ENCODE results near the gene UMPS.
"Not testable (repeated sequence)": the region's sequence is repeated elsewhere in the genome, so short reads cannot be mapped to it uniquely, and the experiment has no call there.

UMPS gene

DNA sequence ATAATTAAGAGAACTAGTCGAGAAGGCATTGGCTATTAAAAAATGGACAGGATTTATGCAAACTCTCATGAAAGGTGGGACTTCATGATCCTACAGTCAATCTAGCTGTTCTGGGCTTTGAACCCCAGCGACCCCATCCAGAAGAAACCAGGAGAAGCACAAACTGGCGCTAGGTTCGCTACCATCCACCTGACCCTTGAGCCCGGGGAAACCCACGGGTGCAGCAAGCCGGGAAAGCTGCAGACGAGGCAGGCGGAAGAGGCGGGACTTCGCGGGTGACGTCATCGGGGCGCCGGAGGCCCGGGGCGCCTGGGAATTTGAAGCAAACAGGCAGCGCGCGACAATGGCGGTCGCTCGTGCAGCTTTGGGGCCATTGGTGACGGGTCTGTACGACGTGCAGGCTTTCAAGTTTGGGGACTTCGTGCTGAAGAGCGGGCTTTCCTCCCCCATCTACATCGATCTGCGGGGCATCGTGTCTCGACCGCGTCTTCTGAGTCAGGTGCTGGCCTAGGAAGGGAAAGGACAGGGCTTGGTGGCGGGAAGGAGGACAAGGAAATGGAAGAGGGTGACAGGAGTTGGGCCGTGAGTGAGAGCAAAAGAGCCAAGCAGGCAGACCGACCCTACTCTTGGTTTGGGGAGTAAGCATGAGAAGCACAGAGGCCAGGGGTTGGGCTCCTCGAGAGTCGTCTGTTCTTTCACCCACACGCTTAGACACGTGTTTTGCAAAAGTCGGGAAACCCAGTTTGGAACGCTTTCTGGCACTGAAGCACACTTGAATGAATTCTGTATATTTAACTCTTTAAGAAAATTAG lies at the start of gene UMPS:
Gene UMPS (plus strand): TSS at position 324 of the 812 bp plus-strand sequence. CDS start 20 bp downstream, at position 344.
- DNase-seq (ENCODE audit: low spot score), result peak; percentile 92

DNA sequence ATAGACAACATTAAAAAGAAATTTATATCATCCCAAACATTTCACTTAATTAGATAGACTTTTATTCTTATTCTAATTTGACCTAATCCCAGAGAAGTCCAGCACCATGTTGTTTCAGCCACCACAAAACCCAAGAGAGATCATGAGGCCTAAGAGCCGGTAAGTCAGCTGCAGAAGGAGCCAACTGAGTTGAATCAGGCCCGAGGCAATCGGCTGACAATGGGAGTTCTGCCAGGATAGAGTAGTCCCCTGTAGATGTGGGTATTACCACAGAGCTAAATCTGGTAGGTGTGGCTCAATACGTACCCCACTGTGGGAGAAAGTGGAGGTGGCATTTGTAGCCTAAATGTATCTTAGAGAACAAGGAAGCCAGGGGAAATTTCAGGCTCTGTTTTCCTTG lies 49.7 kb upstream of the UMPS start:
- DNase-seq (ENCODE audit: low spot score), result no peak

DNA sequence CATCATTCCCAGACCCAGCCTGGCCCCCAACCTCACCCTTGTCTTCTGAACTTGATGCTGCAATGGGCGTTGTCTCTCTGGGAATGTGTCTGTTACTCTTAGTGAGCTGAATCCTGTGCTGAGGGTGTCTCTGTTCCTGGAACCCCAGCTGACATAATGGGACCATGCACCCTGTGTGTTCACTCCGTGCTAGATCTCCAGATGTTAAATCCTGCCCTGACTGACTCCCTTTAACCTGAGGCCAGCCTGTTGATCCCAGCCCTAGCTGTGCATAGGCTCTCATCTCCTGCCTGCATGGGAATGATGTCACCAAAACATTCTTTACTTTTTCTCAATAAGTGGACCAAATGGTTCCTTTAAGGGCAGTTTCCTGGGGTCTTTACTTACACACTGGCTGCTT lies 48.0 kb upstream of the UMPS start:
- no peak for DNase-seq (ENCODE audit: low spot score)

DNA sequence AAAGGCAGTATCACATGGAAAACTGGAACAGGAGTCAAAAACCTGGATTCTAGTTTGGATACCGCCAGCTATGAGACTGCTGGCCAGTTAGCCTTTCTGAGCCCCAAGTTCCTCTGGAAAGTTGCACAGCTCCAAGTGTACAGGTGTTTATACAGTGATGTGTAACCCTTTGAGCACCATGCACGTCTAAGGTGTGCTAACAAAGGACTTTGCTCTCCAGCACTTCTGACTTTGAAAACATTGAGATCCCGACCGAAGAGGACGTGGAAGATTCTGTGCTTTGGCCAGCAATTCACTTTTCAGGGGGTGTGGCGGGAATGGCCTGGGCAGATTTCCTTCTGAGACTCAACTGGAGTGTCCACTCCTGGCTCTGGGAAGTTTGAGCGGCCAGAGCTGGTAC lies 45.8 kb upstream of the UMPS start:
- DNase-seq (ENCODE audit: low spot score), result no peak

DNA sequence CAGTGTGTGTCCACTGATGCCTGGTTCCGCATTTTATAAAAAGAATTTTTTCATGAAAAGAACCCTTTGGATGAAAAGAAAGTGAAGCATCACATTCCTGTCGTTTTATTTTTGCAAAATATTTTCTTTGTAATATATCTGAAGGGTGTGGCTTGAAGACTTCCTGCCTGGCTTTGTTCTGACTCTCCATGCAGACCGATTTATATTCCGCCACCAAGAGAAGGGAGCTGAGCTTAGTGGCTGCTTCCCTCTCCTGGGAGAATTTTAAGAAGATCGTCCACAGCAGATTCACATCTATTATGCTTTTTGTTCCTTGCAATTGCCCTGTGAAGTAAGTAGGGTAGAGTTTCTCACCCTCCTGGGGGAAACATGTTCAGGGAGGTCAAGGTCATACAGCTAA lies 45.2 kb upstream of the UMPS start:
- no peak for DNase-seq (ENCODE audit: low spot score)

DNA sequence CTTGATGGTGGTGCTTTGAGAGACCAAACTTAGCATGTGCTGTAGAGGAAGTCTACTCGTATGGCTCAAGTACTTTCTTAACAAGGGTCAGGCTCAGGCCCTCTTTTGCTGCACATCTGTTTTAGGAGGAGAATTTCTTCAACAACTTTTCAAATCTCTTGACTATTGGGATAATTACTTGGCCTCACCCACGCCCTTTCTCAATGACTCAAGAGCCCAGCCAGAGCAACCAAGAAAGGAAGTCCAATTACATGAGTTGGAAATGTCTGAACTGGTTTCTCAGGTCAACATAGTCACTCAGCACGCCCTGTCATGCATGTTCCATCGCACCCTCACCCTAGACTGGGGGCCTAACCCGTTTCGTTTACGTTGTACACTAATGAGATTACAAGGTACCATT lies 44.8 kb upstream of the UMPS start:
- DNase-seq (ENCODE audit: low spot score), result no peak

DNA sequence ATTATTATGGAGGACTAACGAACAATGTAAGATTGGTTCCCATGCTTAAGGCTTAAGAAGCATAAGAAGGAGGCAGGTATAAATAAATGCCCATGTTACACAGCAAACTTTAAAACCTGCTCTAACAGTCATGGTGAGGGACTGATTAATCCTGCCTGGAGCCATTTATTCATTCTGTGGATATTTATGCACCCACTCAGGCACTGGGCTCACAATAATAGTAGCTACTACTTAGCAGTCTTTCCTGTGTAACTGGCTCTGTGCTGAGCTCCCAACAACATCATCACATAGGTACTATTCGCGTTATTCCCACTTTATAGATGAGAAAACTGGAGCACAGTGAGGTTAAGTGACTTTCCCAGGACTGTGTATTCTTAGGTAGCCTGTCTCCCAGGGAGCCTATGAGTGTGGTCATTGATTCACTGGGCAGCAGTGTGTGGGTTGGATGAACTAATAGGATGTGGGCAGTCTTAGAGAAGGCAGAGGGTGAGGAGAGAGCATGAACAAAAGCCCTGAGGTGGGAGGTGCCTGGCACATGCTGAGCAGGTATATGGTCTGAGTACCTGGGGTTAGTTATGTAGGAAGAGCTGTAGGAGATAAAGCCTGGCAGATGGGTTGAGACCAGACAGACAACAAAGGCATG lies 44.1 kb upstream of the UMPS start:
- no peak for DNase-seq (ENCODE audit: low spot score)

DNA sequence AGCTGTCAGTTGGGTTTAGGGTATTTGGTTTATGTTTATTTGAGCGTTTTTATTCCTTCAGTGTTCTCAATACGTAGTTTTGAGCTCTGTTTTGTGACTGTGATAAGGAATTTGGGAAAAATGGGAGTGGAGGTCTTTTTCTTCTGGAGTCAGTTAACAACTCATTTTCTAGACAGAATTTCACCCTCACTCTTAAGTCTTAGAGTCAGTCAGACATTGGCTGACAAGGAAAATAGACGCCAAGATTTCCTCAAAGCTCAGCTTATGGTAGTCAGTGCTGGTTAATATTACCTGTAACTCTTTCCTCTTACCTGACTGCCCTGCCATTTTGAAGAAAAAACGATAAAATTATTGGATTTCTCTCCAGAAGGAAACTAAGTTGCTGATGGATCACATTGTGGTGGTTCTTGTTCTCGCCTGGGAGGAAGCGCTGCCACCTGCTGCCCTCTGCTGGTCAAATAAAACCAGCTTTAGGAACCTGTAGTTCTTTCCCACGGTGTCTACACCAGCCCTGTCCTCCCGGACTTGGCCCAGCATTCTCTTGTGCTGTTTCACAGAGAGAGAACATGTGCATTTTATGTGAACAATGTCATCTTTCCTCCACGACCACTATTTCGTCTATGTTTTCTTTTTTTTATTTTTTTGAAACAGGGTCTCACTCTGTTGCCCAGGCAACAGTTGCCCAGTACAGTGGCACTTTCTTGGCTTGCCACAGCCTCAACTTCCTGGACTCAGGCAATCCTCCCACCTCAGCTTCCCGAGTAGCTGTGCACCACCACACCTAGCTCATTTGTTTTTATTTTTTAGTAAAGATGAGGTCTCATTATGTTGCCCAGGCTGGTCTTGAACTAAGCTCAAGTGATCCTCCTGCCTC lies 41.4 kb upstream of the UMPS start:
- DNase-seq (ENCODE audit: low spot score), result peak; percentile 80

DNA sequence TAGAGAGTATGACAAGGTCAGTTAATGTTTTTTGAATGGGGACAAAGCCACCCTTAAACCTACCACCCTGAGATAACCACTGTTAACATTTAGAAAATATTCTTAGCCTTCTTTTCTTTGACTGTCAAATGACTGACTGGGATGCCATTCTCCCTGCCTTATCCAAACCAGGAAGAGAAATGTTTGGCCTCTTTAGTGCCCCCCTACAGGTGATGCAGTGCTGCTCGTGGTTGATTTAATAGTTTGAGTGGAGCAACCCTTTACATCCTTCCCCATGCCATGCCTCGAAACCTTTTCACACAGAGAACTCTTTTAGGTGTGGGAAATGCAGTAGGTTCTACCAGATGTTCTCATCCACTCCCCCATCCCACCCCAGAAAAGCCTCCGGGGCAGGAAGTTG lies 38.7 kb upstream of the UMPS start:
- no peak for DNase-seq (ENCODE audit: low spot score)

DNA sequence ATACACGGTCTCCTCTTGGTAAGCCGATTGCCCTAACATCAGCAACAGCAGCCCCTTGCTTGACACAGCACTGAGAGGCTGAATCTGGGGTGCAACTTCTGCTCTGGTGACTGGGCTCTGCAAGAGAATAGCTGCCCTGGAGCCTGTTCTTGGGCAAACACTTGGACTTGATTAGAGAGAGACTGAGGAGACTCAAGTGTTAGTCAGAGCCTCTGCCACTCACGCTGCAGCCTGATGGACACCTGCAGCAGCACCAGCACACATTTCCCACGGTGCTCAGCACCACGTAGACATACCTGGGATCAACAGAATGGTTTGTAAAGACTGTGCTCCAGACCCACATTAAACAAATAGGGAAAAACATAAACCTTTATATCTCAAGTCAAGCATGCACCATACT lies 35.8 kb upstream of the UMPS start:
- DNase-seq (ENCODE audit: low spot score), result no peak

DNA sequence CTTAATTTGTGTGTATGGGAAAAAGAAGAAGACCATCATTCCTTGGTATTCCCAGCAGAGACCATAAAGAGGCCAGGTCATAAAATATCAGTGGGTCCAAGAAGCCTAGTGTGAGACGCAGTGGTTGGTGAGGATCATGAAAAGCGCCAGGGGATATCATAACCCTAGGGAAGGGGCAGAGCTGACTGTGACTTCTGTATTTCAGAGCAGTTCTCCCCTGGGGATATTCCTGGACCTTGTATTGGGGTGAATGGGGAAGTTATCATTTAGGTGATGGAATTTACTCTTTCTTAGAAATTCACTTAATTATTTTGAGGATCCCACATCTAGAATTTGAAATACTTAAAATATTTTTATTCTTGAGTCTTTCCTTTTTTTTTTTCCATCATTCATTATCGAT lies 34.9 kb upstream of the UMPS start:
- DNase-seq (ENCODE audit: low spot score), result no peak

DNA sequence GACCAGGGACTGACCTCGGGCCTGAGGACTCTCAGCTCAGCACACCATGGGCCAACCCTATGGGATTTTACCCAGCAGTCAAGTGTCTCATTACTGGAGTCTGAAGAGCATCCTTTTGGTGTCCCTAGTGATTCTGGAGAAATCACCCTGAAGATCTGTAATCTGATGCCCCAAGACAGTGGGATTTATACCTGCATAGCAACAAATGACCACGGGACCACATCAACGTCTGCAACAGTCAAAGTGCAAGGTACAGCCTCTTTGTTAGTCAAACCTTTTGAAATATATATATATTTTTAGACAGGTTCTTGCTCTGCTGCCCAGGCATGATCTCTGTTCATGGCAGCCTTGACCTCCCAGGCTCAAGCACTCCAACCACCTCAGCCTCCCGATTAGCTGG lies 34.2 kb upstream of the UMPS start:
- DNase-seq (ENCODE audit: low spot score), result no peak

DNA sequence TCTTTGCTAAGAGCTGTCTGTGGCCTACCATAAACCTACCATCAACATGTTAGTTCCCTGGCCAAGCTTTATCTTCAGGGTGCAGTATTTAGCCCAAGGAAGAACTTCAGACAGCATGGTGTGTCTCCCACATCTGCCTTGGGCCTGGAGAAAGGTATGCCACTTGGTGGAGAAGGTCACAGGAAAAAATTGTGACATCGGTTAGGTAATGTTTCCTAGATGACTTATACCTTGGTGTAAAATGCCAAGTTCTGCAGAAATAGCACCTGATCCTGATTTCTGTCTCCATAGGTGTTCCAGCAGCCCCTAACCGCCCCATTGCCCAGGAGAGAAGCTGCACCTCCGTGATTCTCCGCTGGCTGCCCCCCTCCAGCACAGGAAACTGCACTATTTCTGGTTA lies 33.0 kb upstream of the UMPS start:
- DNase-seq (ENCODE audit: low spot score), result no peak

DNA sequence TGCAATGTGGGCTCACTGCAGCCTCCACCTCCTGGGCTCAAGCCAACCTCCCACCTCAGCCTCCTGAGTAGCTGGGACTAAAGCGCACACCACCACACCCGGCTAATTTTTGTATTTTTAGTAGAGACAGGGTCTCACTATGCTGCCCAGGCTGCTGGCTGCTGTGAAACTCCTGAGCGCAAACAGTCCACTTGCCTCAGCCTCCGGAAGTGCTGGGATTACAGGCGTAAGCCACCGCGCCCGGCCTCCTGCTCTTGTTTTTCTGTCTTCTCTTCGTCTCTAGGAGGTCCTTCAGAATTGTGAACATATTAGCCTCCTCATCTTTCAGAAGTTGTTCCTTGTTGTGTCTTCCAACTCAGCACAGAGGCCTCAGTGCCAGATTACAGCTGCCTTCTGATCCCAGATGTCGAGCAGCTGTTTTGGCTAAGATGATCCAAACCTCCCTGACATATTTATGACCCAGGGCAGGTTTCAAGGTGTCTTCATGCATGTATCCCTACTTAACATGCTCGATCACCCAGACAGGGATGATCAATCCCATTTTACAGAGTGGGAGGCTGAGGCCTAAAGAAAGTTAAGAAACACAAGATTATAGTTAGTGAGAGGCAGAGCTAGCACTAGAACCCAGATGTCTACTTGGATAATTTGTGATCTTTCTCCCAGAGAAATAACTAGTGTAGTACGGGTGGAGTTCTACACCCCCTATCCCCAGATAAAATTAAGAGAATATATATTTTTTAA lies 32.1 kb upstream of the UMPS start:
- DNase-seq (ENCODE audit: low spot score), result no peak

DNA sequence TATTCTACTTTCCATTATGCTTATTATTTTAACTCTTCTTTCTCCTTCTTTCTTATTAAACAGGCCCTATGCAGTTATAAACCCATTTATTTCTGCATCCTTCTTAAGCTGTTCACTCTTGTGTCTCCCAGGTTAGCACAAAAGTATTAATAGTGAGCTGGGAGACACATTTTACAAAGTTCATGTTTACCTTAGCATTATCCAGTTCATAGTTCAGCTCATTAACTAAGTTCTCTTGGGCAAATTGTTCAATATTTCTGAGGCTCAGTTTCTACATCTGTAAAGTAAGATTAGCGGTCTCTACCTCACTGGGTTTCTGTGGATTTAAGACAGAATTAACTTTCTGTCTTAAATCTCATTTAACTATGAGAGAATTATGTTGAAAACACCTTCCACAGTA lies 31.2 kb upstream of the UMPS start:
- no peak for DNase-seq (ENCODE audit: low spot score)

DNA sequence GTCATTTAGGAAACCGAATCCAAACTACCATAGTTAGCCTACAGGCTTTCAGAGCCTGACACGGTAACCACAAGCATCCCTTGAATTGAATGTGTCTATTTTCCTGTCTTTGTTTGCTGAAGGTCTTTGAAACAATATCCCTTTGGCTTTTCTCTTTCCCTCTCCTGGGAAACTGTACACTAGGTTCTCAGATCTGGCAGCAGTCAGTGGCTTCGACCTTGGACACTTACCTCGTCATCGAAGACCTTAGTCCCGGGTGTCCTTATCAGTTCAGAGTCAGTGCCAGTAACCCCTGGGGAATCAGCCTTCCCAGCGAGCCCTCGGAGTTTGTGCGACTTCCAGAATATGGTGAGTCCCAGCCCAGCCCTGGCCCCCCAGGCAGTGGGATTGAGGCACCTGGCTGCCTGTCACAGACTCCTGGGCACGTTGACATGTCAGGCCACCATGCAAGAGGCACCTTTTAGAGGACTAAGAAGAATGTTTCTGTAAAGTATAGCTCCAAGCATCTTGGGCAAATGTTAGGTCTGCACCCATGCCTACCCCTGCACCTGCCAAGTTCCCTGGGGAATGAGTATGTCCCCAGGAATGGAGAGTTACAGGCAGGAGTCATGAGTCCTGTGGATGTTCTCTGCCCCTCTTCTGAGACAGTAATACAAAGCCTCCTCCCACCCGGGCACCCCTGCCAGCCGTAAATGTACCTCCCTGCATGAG lies 30.4 kb upstream of the UMPS start:
- DNase-seq (ENCODE audit: low spot score), result peak; percentile 65

DNA sequence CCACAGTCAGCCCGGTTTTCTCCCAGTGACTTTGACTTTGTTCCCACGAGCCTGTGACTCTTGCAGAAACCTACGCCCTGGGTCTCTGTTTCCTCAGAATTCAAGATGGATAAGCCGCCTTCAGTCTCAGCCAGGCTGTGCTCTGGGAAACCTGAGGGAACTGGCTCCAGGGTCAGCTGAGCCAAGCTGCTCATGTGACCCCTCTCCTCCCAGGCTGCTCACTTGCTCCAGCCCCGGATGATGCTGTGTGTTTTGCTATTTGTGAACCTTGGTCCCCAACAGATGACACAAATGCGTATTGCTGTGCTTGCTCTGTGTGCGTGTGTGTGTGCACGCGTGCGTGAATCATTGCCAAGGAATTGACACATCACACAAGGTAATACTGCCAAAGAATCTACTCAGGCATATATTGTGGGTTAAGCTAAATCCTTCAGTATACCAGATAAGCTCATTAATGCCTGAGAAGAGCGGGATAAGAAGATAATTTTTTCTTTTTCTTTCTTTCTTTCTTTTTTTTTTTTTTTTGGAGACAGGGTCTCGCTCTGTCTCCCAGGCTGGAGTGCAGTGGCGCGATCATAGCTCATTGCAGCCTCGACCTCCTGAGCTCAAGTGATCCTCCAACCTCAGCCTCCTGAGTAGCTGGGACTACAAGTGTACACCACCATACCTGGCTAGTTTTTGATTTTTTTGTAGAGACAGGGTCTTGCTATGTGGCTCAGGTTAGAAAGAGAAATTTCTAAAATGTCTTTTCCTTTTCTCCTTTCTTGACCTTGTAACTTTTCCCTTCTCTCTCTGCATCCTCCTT lies 29.2 kb upstream of the UMPS start:
- DNase-seq (ENCODE audit: low spot score), result peak; percentile 42

DNA sequence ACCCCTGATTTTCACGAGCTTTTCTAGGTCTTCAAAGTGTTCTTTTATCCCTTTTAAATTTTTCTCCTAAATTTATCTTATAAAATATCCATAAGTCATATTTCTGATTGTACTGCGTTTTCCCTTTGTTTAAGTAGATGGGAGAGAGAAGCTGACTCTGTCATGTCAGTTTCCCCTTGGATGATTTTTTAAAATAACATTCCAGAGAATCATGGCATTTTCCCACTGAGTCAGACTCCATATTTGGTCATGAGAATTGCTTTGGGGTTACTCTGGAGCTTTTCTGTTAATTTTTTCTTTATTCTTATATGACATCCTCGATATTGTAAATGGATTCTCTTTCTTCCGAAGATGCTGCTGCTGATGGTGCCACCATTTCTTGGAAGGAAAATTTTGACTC lies 28.6 kb upstream of the UMPS start:
- DNase-seq (ENCODE audit: low spot score), result no peak

DNA sequence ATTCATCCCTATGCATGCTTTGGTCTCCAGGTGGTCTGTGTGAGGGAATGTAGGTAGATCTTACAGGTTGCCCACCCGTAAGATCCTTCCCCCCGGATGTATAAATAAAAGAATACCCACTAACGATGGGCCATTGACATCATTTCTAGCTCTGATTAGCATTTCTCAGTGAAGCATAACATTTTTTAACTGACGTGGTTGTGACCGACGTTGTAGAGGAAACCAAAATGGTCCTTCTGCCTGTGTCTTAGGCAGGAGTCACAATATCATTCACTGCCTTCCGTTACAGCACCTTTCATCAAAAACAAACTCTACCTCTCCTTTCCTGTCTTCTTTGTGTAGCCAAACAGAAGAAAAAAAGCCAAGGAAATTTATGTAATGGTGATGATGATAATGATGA lies 27.3 kb upstream of the UMPS start:
- no peak for DNase-seq (ENCODE audit: low spot score)

DNA sequence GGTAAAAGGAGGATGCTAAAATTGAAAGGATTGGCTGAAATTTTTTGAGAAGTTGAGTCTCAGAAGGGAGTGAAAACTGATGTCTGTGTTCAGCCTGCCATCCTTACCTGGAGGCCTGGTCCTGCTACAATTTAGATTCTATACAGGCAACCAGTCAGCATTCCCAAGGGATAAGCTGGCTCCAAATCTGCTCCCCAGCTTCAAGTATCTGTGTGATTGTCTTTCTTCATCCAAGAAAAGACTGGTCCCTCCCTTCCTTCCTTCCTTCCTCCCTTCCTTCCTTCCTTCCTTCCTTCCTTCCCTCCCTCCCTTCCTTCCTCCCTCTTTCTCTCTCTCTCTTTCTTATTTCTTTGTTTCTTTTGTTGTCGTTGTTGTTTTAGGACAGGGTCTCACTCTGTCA lies 24.7 kb upstream of the UMPS start:
- DNase-seq (ENCODE audit: low spot score), result no peak

DNA sequence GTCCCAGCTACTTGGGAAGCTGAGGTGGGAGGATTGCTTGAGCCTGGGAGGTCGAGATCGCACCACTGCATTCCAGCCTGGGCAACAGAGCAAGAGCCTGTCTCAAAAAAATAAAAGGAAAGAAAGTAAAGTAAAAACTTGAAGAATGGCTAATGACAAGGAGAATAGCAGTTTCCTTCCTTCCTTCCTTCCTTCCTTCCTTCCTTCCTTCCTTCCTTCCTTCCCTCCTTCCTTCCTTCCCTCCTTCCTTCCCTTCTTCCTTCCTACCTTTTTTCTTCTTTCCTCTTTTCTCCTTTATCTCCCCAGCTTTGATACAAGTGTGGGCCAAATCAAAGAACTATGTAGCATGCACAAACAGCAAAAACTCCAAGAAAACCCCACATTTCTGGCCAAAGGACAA lies 23.0 kb upstream of the UMPS start:
- not testable (repeated sequence) for DNase-seq (ENCODE audit: low spot score)

Data from HuH-7 (cell line).